GM23338 (cell line): ENCODE measurements around the gene ANKRD17. TPM values are rescaled to one million over a fixed set of nuclear protein-coding genes. Genes with fewer than 3 reads are reported as not detected.

Experiments used
- ATAC-seq: fragments of 200-7000 bp; cut with Tn5 transposase; 3 replicates; pipeline ENCODE4 v1.9.1; 2020
- DNase-seq: peaks from one replicate; pipeline ENCODE4 v3.0.0-alpha.2; 2015; ENCODE audit warnings: low spot score
- H2AFZ ChIP-seq: fragments of 200-600 bp; sonication (generic); 2 replicates; pipeline ENCODE4 v1.8.0; 2016; ENCODE audit warnings: antibody characterized with exemption, mild to moderate bottlenecking, moderate library complexity
- H3F3A ChIP-seq: fragments of 200-600 bp; sonication (generic); replicated peaks from 2 replicates; pipeline ENCODE4 v1.8.0; 2017; ENCODE audit warnings: antibody characterized with exemption, mixed run types, low read depth
- H3K27ac ChIP-seq: fragments of 200-600 bp; sonication (generic); 2 replicates; pipeline ENCODE4 v1.6.1; 2016; ENCODE audit warnings: low read depth
- H3K27me3 ChIP-seq: fragments of 200-600 bp; sonication (generic); 2 replicates; pipeline ENCODE4 v1.8.0; 2016; ENCODE audit warnings: mild to moderate bottlenecking, mixed run types, moderate library complexity; ENCODE audit not compliant: insufficient read depth
- H3K36me3 ChIP-seq: fragments of 200-600 bp; sonication (generic); 2 replicates; pipeline ENCODE4 v1.8.0; 2016; ENCODE audit warnings: mild to moderate bottlenecking; ENCODE audit not compliant: insufficient read depth
- H3K4me1 ChIP-seq: fragments of 200-600 bp; sonication (generic); 2 replicates; pipeline ENCODE4 v1.8.0; 2016; ENCODE audit warnings: mild to moderate bottlenecking, moderate library complexity; ENCODE audit not compliant: insufficient read depth
- H3K4me2 ChIP-seq: fragments of 200-600 bp; sonication (generic); 2 replicates; pipeline ENCODE4 v1.7.1; 2017; ENCODE audit warnings: mixed run types
- H3K4me3 ChIP-seq: fragments of 200-600 bp; sonication (generic); 2 replicates; pipeline ENCODE4 v1.6.1; 2016; ENCODE audit warnings: mixed run types
- H3K79me2 ChIP-seq: fragments of 200-600 bp; sonication (generic); replicated peaks from 2 replicates; pipeline ENCODE4 v1.8.0; 2017; ENCODE audit warnings: mild to moderate bottlenecking; ENCODE audit not compliant: insufficient read depth
- H3K9me2 ChIP-seq: fragments of 200-600 bp; sonication (generic); 2 replicates; pipeline ENCODE4 v1.8.0; 2017; ENCODE audit not compliant: insufficient read depth
- H4K20me1 ChIP-seq: fragments of 200-600 bp; sonication (generic); replicated peaks from 2 replicates; pipeline ENCODE4 v1.8.0; 2017; ENCODE audit warnings: mild to moderate bottlenecking; ENCODE audit not compliant: insufficient read depth
- H3K27ac Mint-ChIP-seq: 2 replicates; pipeline ENCODE4 v1.8.0; 2020; ENCODE audit warnings: inconsistent platforms, mild to moderate bottlenecking, moderate library complexity, mixed read lengths
- H3K27me3 Mint-ChIP-seq: 3 replicates; pipeline ENCODE4 v1.8.0; 2022; ENCODE audit warnings: low read depth, mild to moderate bottlenecking, moderate library complexity, mixed read lengths, inconsistent platforms; ENCODE audit not compliant: insufficient read depth, poor library complexity
- H3K36me3 Mint-ChIP-seq: 3 replicates; pipeline ENCODE4 v1.8.0; 2021; ENCODE audit warnings: low read depth, mild to moderate bottlenecking, inconsistent platforms, moderate library complexity, mixed read lengths
- H3K4me1 Mint-ChIP-seq: 3 replicates; pipeline ENCODE4 v1.8.0; 2020; ENCODE audit warnings: mild to moderate bottlenecking, inconsistent platforms, mixed read lengths
- H3K4me3 Mint-ChIP-seq: 3 replicates; pipeline ENCODE4 v1.8.0; 2021; ENCODE audit warnings: moderate library complexity, mild to moderate bottlenecking, inconsistent platforms, mixed read lengths
- H3K9me3 Mint-ChIP-seq: 3 replicates; pipeline ENCODE4 v1.8.0; 2020; ENCODE audit warnings: moderate library complexity, mild to moderate bottlenecking, inconsistent platforms, mixed read lengths
- CREB1 ChIP-seq: fragments of 250-450 bp; sonication (Bioruptor Pico); IDR thresholded peaks from 2 replicates; pipeline ENCODE4 v1.5.0; 2020; ENCODE audit warnings: low read depth, mild to moderate bottlenecking, moderate library complexity
- EZH2phosphoT487 ChIP-seq: fragments of 200-600 bp; sonication (generic); IDR thresholded peaks from one replicate; pipeline ENCODE4 v1.8.1; 2018; ENCODE audit warnings: antibody characterized with exemption; ENCODE audit not compliant: unreplicated experiment
- POLR2AphosphoS5 ChIP-seq: IDR thresholded peaks from 2 replicates; pipeline ENCODE4 v1.6.1; 2016; ENCODE audit warnings: antibody characterized with exemption, low read depth
- STAT1 ChIP-seq: IDR thresholded peaks from one replicate; pipeline ENCODE4 v1.6.1; 2016; ENCODE audit warnings: antibody characterized with exemption; ENCODE audit not compliant: unreplicated experiment
- ZNF331 ChIP-seq: fragments of 250-450 bp; sonication (Bioruptor Pico); IDR thresholded peaks from 2 replicates; pipeline ENCODE4 v1.5.0; 2020; ENCODE audit warnings: low read depth, mild to moderate bottlenecking, moderate library complexity
- polyA plus RNA-seq: library from polyadenylated mRNA; unstranded; fragments of >200 nt; fragmentation: Nextera tagmentation; extraction: Ambion mirVana; gene quantifications from 2 replicates; pipeline ENCODE4 v1.2.1, GENCODE V29; 2016
- total RNA-seq: library from RNA; depleted of rRNA; stranded (reverse); fragments of >200 nt; shearing (Covaris generic); gene quantifications from 2 replicates; pipeline ENCODE4 v1.2.3, GENCODE V29; 2014
- TF ChIP-seq, protein P1 (sequence below): fragments of 250-450 bp; sonication (Bioruptor Pico); IDR thresholded peaks from 2 replicates; pipeline ENCODE4 v1.5.0; 2020; ENCODE audit warnings: mild to moderate bottlenecking, moderate library complexity
- TF ChIP-seq, protein P2 (sequence below), 2 experiments: fragments of 200-600 bp in 1 of 2; sonication (generic) in 1 of 2; conservative IDR thresholded peaks; 2 replicates each; pipeline versions ENCODE4 v1.5.1 to v1.6.1; 2016 to 2017; ENCODE audit warnings: antibody characterized with exemption in 2 of 2, low read depth in 2 of 2, mild to moderate bottlenecking in 2 of 2, moderate library complexity in 1 of 2
- TF ChIP-seq, protein P3 (sequence below): IDR thresholded peaks from 2 replicates; pipeline ENCODE4 v1.6.1; 2016; ENCODE audit warnings: antibody characterized with exemption

Gene ANKRD17
- total and polyA plus RNA-seq, 2 experiments from 2014 or later, result 41.9 to 85.3 TPM

DNA sequence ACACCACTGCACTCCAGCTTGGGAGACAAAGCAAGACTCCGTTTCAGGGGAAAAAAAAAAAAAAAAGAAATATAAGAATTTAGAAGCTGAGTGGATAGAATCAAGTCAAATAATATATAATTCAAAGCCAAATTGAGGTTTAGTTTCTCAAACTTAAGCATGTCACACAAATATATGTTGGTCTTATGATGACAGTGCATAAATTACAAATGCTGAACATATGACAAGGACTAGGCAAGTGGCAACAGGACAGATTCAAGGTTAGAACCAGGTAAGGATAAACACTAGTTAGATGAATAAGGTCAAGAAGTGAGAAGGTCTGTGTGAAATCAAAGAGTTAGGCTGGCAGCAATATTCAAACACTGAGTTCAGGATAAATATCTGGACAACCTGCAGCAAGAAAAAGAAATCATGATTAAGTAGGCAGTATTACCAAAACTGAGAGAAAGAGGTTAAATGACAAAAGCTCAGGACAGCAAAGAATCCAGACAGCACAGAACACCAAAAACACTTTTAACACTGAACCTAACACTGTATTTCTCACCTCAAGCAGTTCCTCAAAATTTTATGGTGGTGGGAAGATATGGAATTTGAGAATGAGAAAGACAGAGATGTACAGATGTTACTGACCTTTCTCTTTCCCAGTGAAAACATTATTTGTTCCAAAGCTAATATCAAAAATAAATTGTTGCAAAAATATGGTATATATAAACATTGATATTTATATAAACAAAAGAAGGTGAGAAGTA, 45.4 kb downstream of the ANKRD17 start (continued):
- TF ChIP-seq, protein P1, sequence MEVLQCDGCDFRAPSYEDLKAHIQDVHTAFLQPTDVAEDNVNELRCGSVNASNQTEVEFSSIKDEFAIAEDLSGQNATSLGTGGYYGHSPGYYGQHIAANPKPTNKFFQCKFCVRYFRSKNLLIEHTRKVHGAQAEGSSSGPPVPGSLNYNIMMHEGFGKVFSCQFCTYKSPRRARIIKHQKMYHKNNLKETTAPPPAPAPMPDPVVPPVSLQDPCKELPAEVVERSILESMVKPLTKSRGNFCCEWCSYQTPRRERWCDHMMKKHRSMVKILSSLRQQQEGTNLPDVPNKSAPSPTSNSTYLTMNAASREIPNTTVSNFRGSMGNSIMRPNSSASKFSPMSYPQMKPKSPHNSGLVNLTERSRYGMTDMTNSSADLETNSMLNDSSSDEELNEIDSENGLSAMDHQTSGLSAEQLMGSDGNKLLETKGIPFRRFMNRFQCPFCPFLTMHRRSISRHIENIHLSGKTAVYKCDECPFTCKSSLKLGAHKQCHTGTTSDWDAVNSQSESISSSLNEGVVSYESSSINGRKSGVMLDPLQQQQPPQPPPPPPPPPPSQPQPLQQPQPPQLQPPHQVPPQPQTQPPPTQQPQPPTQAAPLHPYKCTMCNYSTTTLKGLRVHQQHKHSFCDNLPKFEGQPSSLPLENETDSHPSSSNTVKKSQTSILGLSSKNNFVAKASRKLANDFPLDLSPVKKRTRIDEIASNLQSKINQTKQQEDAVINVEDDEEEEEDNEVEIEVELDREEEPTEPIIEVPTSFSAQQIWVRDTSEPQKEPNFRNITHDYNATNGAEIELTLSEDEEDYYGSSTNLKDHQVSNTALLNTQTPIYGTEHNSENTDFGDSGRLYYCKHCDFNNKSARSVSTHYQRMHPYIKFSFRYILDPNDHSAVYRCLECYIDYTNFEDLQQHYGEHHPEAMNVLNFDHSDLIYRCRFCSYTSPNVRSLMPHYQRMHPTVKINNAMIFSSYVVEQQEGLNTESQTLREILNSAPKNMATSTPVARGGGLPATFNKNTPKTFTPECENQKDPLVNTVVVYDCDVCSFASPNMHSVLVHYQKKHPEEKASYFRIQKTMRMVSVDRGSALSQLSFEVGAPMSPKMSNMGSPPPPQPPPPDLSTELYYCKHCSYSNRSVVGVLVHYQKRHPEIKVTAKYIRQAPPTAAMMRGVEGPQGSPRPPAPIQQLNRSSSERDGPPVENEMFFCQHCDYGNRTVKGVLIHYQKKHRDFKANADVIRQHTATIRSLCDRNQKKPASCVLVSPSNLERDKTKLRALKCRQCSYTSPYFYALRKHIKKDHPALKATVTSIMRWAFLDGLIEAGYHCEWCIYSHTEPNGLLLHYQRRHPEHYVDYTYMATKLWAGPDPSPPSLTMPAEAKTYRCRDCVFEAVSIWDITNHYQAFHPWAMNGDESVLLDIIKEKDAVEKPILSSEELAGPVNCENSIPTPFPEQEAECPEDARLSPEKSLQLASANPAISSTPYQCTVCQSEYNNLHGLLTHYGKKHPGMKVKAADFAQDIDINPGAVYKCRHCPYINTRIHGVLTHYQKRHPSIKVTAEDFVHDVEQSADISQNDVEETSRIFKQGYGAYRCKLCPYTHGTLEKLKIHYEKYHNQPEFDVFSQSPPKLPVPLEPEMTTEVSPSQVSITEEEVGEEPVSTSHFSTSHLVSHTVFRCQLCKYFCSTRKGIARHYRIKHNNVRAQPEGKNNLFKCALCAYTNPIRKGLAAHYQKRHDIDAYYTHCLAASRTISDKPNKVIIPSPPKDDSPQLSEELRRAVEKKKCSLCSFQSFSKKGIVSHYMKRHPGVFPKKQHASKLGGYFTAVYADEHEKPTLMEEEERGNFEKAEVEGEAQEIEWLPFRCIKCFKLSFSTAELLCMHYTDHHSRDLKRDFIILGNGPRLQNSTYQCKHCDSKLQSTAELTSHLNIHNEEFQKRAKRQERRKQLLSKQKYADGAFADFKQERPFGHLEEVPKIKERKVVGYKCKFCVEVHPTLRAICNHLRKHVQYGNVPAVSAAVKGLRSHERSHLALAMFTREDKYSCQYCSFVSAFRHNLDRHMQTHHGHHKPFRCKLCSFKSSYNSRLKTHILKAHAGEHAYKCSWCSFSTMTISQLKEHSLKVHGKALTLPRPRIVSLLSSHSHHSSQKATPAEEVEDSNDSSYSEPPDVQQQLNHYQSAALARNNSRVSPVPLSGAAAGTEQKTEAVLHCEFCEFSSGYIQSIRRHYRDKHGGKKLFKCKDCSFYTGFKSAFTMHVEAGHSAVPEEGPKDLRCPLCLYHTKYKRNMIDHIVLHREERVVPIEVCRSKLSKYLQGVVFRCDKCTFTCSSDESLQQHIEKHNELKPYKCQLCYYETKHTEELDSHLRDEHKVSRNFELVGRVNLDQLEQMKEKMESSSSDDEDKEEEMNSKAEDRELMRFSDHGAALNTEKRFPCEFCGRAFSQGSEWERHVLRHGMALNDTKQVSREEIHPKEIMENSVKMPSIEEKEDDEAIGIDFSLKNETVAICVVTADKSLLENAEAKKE, result no peak
- TF ChIP-seq EZH2phosphoT487 (no peak), POLR2AphosphoS5 (no peak), ZNF331 (CRISPR knock-in tag) (no peak)

DNA sequence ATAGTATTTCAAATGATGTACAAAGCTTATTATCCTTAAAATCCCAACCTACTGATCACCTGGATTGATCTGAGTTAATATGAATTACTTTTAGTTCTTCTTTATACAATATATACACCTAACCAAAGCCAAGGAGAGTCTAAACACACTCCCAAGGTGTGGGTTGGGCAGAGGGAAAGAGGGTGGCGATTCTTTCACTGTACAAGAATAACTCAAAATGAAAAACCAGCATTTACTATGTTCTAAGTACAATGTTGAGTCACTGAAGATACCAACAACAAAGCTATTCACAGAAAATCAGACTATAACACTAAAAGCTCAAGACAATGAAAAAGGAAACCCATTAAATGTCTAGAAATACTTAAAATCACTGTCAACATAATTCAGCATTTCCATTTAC, 46.6 kb downstream of the ANKRD17 start:
- Mint-ChIP-seq H3K4me1 (no peaks in the 10 kb centered on the region), H3K9me3 (no peaks in the 10 kb centered on the region), H3K27me3 (no peaks in the 10 kb centered on the region), H3K4me3 (no peak overlapping the region), H3K27ac (no peak overlapping the region), H3K36me3 (peaks cover 7% of the 10 kb centered on the region; the same call in 2 of the 3 replicates)
- H4K20me1 ChIP-seq, result peaks cover 30% of the 10 kb centered on the region
- H3K27me3 ChIP-seq, result no peaks in the 10 kb centered on the region
- no peak overlapping the region for H3K27ac ChIP-seq
- no peak for DNase-seq
- ATAC-seq, result no peak
- no peaks in the 10 kb centered on the region for H3K36me3 ChIP-seq
- no peak overlapping the region for H3K4me2 ChIP-seq
- H2AFZ ChIP-seq, result no peak overlapping the region
- H3K4me3 ChIP-seq, result no peak overlapping the region
- H3K9me2 ChIP-seq, result no peaks in the 10 kb centered on the region
- peaks cover 100% of the 10 kb centered on the region for H3K79me2 ChIP-seq
- no peaks in the 10 kb centered on the region for H3F3A ChIP-seq
- H3K4me1 ChIP-seq, result no peaks in the 10 kb centered on the region; the same call in 1 of the 2 replicates
- TF ChIP-seq, protein P2, sequence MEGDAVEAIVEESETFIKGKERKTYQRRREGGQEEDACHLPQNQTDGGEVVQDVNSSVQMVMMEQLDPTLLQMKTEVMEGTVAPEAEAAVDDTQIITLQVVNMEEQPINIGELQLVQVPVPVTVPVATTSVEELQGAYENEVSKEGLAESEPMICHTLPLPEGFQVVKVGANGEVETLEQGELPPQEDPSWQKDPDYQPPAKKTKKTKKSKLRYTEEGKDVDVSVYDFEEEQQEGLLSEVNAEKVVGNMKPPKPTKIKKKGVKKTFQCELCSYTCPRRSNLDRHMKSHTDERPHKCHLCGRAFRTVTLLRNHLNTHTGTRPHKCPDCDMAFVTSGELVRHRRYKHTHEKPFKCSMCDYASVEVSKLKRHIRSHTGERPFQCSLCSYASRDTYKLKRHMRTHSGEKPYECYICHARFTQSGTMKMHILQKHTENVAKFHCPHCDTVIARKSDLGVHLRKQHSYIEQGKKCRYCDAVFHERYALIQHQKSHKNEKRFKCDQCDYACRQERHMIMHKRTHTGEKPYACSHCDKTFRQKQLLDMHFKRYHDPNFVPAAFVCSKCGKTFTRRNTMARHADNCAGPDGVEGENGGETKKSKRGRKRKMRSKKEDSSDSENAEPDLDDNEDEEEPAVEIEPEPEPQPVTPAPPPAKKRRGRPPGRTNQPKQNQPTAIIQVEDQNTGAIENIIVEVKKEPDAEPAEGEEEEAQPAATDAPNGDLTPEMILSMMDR (conservative IDR thresholded peaks at IDR 0.05; ENCODE audit: low read depth in 2 of 2), result no peak
- TF ChIP-seq CREB1 (no peak), STAT1 (no peak)
- TF ChIP-seq, protein P3, sequence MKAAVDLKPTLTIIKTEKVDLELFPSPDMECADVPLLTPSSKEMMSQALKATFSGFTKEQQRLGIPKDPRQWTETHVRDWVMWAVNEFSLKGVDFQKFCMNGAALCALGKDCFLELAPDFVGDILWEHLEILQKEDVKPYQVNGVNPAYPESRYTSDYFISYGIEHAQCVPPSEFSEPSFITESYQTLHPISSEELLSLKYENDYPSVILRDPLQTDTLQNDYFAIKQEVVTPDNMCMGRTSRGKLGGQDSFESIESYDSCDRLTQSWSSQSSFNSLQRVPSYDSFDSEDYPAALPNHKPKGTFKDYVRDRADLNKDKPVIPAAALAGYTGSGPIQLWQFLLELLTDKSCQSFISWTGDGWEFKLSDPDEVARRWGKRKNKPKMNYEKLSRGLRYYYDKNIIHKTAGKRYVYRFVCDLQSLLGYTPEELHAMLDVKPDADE, result no peak
